H1 (cell line): Measurements from ENCODE around the gene LGALS4. TPM values are rescaled to one million over a fixed set of nuclear protein-coding genes. Genes with fewer than 3 reads are reported as not detected.

Source experiments
- CTCF ChIA-PET: fragments of 300-600 bp; sonication (Branson Sonifier 250); formaldehyde crosslinking; loops from one replicate; lab custom pipeline; 2021; ENCODE audit not compliant: partially characterized antibody; lab: Charles Lee
- POLR2A ChIA-PET: fragments of 300-600 bp; sonication (Branson Sonifier 250); formaldehyde crosslinking; loops from one replicate; lab custom pipeline; 2021; ENCODE audit warnings: inconsistent platforms; ENCODE audit not compliant: partially characterized antibody; lab: Charles Lee
- DNase-seq, 2 experiments: peaks; one replicate each; pipeline versions ENCODE4 v3.0.0 to v3.0.0-alpha.2; 2010 to 2022; ENCODE audit warnings: low spot score in 2 of 2, low read depth in 1 of 2, mixed read lengths in 1 of 2
- FAIRE-seq: peaks from 2 replicates; lab custom pipeline; 2011; peaks lifted over from hg19 to GRCh38; lab: Jason Lieb, UNC
- H2AFZ ChIP-seq: 2 replicates; pipeline ENCODE4 v1.8.1; 2012; ENCODE audit warnings: low read length, inconsistent platforms
- H2AK5ac ChIP-seq: 2 replicates; pipeline ENCODE4 v1.6.1; 2013; ENCODE audit warnings: low read depth, low read length
- H2BK120ac ChIP-seq: replicated peaks from 2 replicates; pipeline ENCODE3; 2013; ENCODE audit warnings: low read depth, low read length, inconsistent platforms
- H2BK12ac ChIP-seq: 2 replicates; pipeline ENCODE4 v1.6.1; 2013; ENCODE audit warnings: low read depth, low read length
- H2BK15ac ChIP-seq: 2 replicates; pipeline ENCODE4 v1.6.1; 2013; ENCODE audit warnings: low read length
- H2BK20ac ChIP-seq: 2 replicates; pipeline ENCODE4 v1.6.1; 2013; ENCODE audit warnings: low read length
- H2BK5ac ChIP-seq: 2 replicates; pipeline ENCODE4 v1.6.1; 2013; ENCODE audit warnings: low read depth, low read length
- H3K14ac ChIP-seq: 2 replicates; pipeline ENCODE4 v1.6.1; 2013; ENCODE audit warnings: inconsistent platforms; ENCODE audit not compliant: insufficient read length
- H3K18ac ChIP-seq: 2 replicates; pipeline ENCODE4 v1.6.1; 2013; ENCODE audit warnings: low read length; ENCODE audit errors: extremely low read depth
- H3K23ac ChIP-seq: 2 replicates; pipeline ENCODE4 v1.6.1; 2013; ENCODE audit warnings: inconsistent platforms; ENCODE audit not compliant: insufficient read length
- H3K23me2 ChIP-seq: 2 replicates; pipeline ENCODE4 v1.6.1; 2013; ENCODE audit warnings: low read depth, low read length
- H3K27ac ChIP-seq: 2 replicates; pipeline ENCODE4 v1.6.1; 2011; ENCODE audit warnings: low read depth, low read length, inconsistent platforms
- H3K27me3 ChIP-seq, 4 experiments: replicated peaks in 1 of 4; 1 replicate in 1 of 4; 2 replicates in 3 of 4; pipeline versions ENCODE4 v1.6.1 to v1.8.1; 2011 to 2013; ENCODE audit warnings: low read length in 3 of 4, mild to moderate bottlenecking in 3 of 4, inconsistent platforms in 2 of 4, mixed read lengths in 2 of 4, moderate library complexity in 1 of 4; ENCODE audit not compliant: control insufficient read depth in 3 of 4, insufficient read depth in 3 of 4; ENCODE audit errors: extremely low read depth in 1 of 4
- H3K36me3 ChIP-seq, 4 experiments: 2 replicates each; pipeline versions ENCODE4 v1.6.1 to v1.8.1; 2011 to 2013; ENCODE audit warnings: mild to moderate bottlenecking in 4 of 4, low read length in 3 of 4, moderate library complexity in 2 of 4, control low read depth in 1 of 4, inconsistent platforms in 1 of 4; ENCODE audit not compliant: insufficient read depth in 4 of 4, control insufficient read depth in 2 of 4
- H3K4ac ChIP-seq: replicated peaks from 2 replicates; pipeline ENCODE3; 2013; ENCODE audit warnings: low read length, low read depth, mixed read lengths, inconsistent platforms; ENCODE audit not compliant: insufficient read length
- H3K4me1 ChIP-seq, 4 experiments: replicated peaks in 1 of 4; 1 replicate in 1 of 4; 2 replicates in 3 of 4; pipeline versions ENCODE4 v1.6.1 to v1.8.1; 2011 to 2013; ENCODE audit warnings: low read length in 3 of 4, inconsistent platforms in 2 of 4, mixed read lengths in 1 of 4; ENCODE audit not compliant: insufficient read depth in 4 of 4, control insufficient read depth in 3 of 4
- H3K4me2 ChIP-seq, 2 experiments: 2 replicates each; pipeline versions ENCODE4 v1.6.1 to v1.8.1; 2011 to 2013; ENCODE audit warnings: low read depth in 2 of 2, low read length in 2 of 2, control low read depth in 1 of 2, inconsistent platforms in 1 of 2, mild to moderate bottlenecking in 1 of 2; ENCODE audit not compliant: insufficient read depth in 1 of 2
- H3K4me3 ChIP-seq, 4 experiments: fragments of 200-600, 300-600 bp in 1 of 4; sonication (generic), shearing (Covaris generic), sonication (Bioruptor Twin) in 1 of 4; 2 replicates each; pipeline versions ENCODE4 v1.5.1 to v1.8.1; 2011 to 2016; ENCODE audit warnings: low read length in 4 of 4, low read depth in 3 of 4, control low read depth in 2 of 4, inconsistent platforms in 2 of 4, mild to moderate bottlenecking in 2 of 4, mixed read lengths in 1 of 4, moderate library complexity in 1 of 4; ENCODE audit not compliant: insufficient read depth in 2 of 4; ENCODE audit errors: extremely low read depth in 1 of 4
- H3K56ac ChIP-seq: replicated peaks from 2 replicates; pipeline ENCODE3; 2013; ENCODE audit warnings: low read depth, mild to moderate bottlenecking, mixed read lengths, low read length, inconsistent platforms; ENCODE audit not compliant: insufficient read length
- H3K79me1 ChIP-seq: 2 replicates; pipeline ENCODE4 v1.6.1; 2013; ENCODE audit warnings: low read depth, low read length, control low read depth
- H3K79me2 ChIP-seq, 2 experiments: 2 replicates each; pipeline versions ENCODE4 v1.6.1 to v1.8.1; 2012 to 2013; ENCODE audit warnings: low read length in 2 of 2, mild to moderate bottlenecking in 2 of 2, inconsistent platforms in 1 of 2; ENCODE audit not compliant: insufficient read depth in 2 of 2, control insufficient read depth in 1 of 2
- H3K9ac ChIP-seq, 4 experiments: replicated peaks in 1 of 4; 1 replicate in 1 of 4; 2 replicates in 3 of 4; pipeline versions ENCODE4 v1.6.1 to v1.8.1; 2011 to 2013; ENCODE audit warnings: low read depth in 3 of 4, low read length in 3 of 4, control low read depth in 2 of 4, mild to moderate bottlenecking in 2 of 4, moderate library complexity in 2 of 4, inconsistent platforms in 1 of 4; ENCODE audit errors: extremely low read depth in 1 of 4
- H3K9me3 ChIP-seq, 2 experiments: 2 replicates each; pipeline versions ENCODE4 v1.6.1 to v1.8.1; 2012 to 2013; ENCODE audit warnings: mild to moderate bottlenecking in 2 of 2, moderate library complexity in 2 of 2, control low read depth in 1 of 2, inconsistent platforms in 1 of 2, low read depth in 1 of 2, low read length in 1 of 2, mixed read lengths in 1 of 2; ENCODE audit not compliant: insufficient read depth in 2 of 2
- H4K20me1 ChIP-seq, 2 experiments: replicated peaks in 1 of 2; 2 replicates each; pipeline versions ENCODE3 to v1.8.1; 2011 to 2013; ENCODE audit warnings: inconsistent platforms in 2 of 2, low read length in 2 of 2, mild to moderate bottlenecking in 1 of 2; ENCODE audit not compliant: insufficient read depth in 2 of 2, control insufficient read depth in 1 of 2
- H4K5ac ChIP-seq: 2 replicates; pipeline ENCODE4 v1.6.1; 2013; ENCODE audit warnings: low read length, low read depth, mixed read lengths, inconsistent platforms; ENCODE audit not compliant: insufficient read length
- H4K8ac ChIP-seq: 2 replicates; pipeline ENCODE4 v1.8.0; 2013; ENCODE audit warnings: mild to moderate bottlenecking, moderate library complexity, low read length, inconsistent platforms; ENCODE audit not compliant: insufficient read depth; ENCODE audit errors: extremely low read depth
- H4K91ac ChIP-seq: replicated peaks from 2 replicates; pipeline ENCODE3; 2013; ENCODE audit warnings: low read length, mixed read lengths, inconsistent platforms; ENCODE audit not compliant: insufficient read length
- BRCA1 ChIP-seq: IDR thresholded peaks from 2 replicates; pipeline ENCODE4 v1.6.1; 2012; ENCODE audit warnings: low read depth, low read length, improper control_type of control experiment
- FOSL1 ChIP-seq: IDR thresholded peaks from 2 replicates; pipeline ENCODE4 v1.6.1; 2011; ENCODE audit warnings: mild to moderate bottlenecking, low read depth, low read length, moderate library complexity; ENCODE audit not compliant: insufficient read depth
- GABPA ChIP-seq: IDR thresholded peaks from 2 replicates; pipeline ENCODE4 v1.6.1; 2011; ENCODE audit warnings: mild to moderate bottlenecking, low read length, moderate library complexity, borderline replicate concordance; ENCODE audit not compliant: insufficient read depth
- KDM4A ChIP-seq: IDR thresholded peaks from one replicate; pipeline ENCODE4 v1.7.1; 2012; ENCODE audit warnings: low read depth, mild to moderate bottlenecking, moderate library complexity, low read length, inconsistent platforms; ENCODE audit not compliant: severe bottlenecking
- RNF2 ChIP-seq: fragments of 200-900, 300-1000 bp; sonication (generic); IDR thresholded peaks from 2 replicates; pipeline ENCODE4 v1.7.1; 2016; ENCODE audit warnings: borderline replicate concordance, low read depth, mild to moderate bottlenecking, antibody characterized with exemption, low read length; ENCODE audit not compliant: poor library complexity, severe bottlenecking; ENCODE audit errors: missing control alignments
- SIX5 ChIP-seq: IDR thresholded peaks from 2 replicates; pipeline ENCODE4 v1.6.1; 2011; ENCODE audit warnings: mild to moderate bottlenecking, low read depth, low read length
- YY1 ChIP-seq: IDR thresholded peaks from 2 replicates; pipeline ENCODE4 v1.6.1; 2011; ENCODE audit warnings: low read depth, mild to moderate bottlenecking, low read length
- WGBS, 2 experiments: shearing (Covaris generic) in 1 of 2; methylation state at CpG; one replicate each; pipeline versions ENCODE4 v1.1.6 to v1.1.7; 2013 to 2015; ENCODE audit warnings: low lambda C conversion rate in 2 of 2, mixed read lengths in 2 of 2, inconsistent platforms in 1 of 2, low coverage in 1 of 2, missing lambda C conversion rate in 1 of 2; ENCODE audit not compliant: insufficient replicate concordance in 2 of 2, insufficient coverage in 1 of 2, insufficient read length in 1 of 2; ENCODE audit errors: extremely low coverage in 1 of 2, missing lambda C conversion rate in 1 of 2; 5-methylcytosine and 5-hydroxymethylcytosine counted together
- polyA plus RNA-seq, 7 experiments: library from polyadenylated mRNA; depleted of rRNA in 3 of 7; stranded (reverse) in 5 of 7; unstranded in 2 of 7; fragments of >200 nt in 5 of 7; fragments of 200-250 nt in 2 of 7; gene quantifications; 1 replicate in 5 of 7; 2 replicates in 1 of 7; 4 replicates in 1 of 7; pipeline versions ENCODE4 v1.2.1 to v1.2.3, GENCODE V29; 2011 to 2013; ENCODE audit warnings: missing spikeins in 2 of 7, mixed read lengths in 2 of 7
- total RNA-seq: library from RNA; stranded (reverse); fragmentation: NEBNext Ultra II Directional; extraction: Animal tissue kit (Norgen Biotek cat#: 25700); gene quantifications from 2 replicates; pipeline ENCODE4 v1.2.1, GENCODE V29; 2021

The LGALS4 gene
- total and polyA plus RNA-seq, 2 of the 8 experiments (the other 6 are each of a cell fraction or from before 2014, with no cell fraction given) = 0.32 to 0.37 TPM

DNA sequence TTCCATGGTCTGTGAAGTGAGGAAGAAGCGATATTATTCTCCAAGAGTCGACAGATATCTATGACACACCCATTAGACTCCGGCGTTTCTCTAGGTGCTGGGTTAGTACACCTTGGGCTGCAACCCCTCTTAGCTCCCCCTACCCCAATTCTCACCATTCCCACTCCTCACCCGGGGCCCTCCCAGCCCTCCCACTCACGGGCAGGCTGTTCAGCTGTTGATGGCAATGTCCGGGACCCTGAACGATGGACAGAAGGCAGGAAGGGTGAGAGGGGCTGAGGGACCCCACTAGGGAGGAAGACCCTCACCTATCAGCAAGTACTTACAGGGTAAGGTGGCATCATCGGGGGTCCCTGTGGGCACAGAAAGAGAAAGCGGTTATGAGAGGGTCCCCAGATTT, 9.2 kb downstream of the LGALS4 start:
- Histone ChIP-seq H2BK15ac (no peak overlapping the region), H2AFZ (no peak overlapping the region), H3K79me1 (no peaks in the 10 kb centered on the region), H3K9ac (no peak overlapping the region), H4K20me1 (no peaks in the 10 kb centered on the region), H4K5ac (no peak overlapping the region), H2BK120ac (no peak overlapping the region), H3K14ac (no peak overlapping the region), H3K23me2 (peaks cover 5% of the 10 kb centered on the region; the same call in 1 of the 2 replicates), H3K4me3 (no peak overlapping the region), H2BK12ac (no peak overlapping the region), H2BK20ac (no peak overlapping the region), H2AK5ac (no peak overlapping the region), H3K23ac (no peak overlapping the region), H3K4me1 (no peaks in the 10 kb centered on the region; a peak in 2 of 7 replicates), H3K4ac (no peak overlapping the region), H4K91ac (no peak overlapping the region), H2BK5ac (no peak overlapping the region), H4K8ac (no peak overlapping the region), H3K79me2 (no peaks in the 10 kb centered on the region), H3K27ac (no peak overlapping the region), H3K27me3 (no peaks in the 10 kb centered on the region; a peak in 2 of 7 replicates), H3K4me2 (no peak overlapping the region), H3K9me3 (0 out of 4 replicates have a peak, but pooled peaks cover 0 to 2% of the 10 kb centered on the region in 2 experiments), H3K56ac (no peak overlapping the region), H3K18ac (no peak overlapping the region), H3K36me3 (no peaks in the 10 kb centered on the region)
- WGBS, 2 experiments = 89% methylated on average over 10 of the region's 10 CpGs; no CpG with 5 or more reads in 1 of the 2 experiments
- FAIRE-seq (no peak), DNase-seq (no peak)
- TF ChIP-seq FOSL1 (no peak), KDM4A (no peak), SIX5 (no peak), GABPA (no peak), RNF2 (no peak), BRCA1 (no peak), YY1 (no peak)
- CTCF ChIA-PET = interaction anchor here (0.9 kb wide), 1 partner anchor 10 kb away, joined by 3 read pairs; no protein-coding TSS in a partner anchor
- POLR2A ChIA-PET = no interaction called here
